ENCODE results near the gene LGR6.
A peak's percentile ranks its signal among the peaks of the same experiment; 100 is the strongest.
"Not testable (repeated sequence)": the region's sequence is repeated elsewhere in the genome, so short reads cannot be mapped to it uniquely, and the experiment has no call there.

LGR6 gene

GRCh38 chr1:202348005-202348508 lies 154.5 kb downstream of the LGR6 start:
- no peak for DNase-seq

GRCh38 chr1:202348509-202349205 lies 155.1 kb downstream of the LGR6 start, which contains the start of gene PPP1R12B:
PPP1R12B (plus strand) TSS chr1:202348699; CDS start chr1:202348852, 153 bp downstream.
- DNase-seq: peak; percentile 99

DNA sequence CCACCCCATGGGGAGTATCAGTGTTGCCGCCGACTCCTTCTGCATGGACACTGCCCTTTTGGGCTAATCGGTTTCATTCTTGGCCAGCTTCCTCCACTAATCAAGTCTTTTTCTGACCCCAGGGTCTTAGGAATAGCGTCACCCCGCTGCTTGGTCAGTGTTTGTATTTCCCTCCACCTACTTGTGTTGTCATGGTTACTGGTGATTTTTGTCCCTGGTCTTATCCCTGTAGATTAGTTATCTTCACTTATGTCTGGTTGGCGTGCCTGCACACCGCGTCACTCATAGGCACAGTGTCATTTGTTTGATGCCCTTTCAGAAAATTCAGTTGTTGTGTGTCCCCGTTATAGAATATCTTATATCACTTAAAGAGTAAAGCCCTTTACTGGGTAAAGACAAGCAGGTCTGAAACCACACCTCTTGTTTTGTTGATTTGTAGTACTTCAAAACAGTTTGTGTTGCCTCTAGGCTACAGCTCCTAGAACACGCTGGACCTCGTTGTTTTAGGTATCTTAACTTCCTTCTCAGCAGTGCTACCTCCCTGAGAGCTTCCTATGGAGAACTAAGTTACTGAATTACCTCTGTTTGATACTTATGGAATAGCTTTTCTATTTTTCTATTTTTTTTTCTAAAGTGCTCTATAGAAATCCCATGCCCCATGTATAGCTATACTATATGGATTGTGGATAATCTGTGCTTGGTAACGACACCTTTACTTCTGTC lies 155.8 kb downstream of the LGR6 start:
- DNase-seq: peak; percentile 61

DNA sequence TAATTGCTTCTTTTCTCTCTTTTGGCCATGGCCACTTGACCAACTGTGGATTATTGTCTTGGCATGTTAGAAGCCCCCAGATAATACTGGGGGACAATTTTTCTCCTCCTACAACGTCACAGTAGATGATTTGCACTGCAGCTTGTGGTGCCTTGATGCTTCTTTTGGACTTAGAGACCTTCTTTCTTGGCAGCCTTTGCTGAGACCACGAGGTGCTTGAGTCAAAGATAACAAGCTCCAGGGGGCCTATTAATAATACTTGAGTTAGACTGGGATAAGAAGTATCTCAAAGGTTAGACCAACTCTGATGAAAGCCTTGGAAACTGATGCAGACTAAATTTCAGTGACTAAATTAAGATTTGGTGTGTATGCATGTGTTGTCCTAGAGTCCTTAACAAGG lies 158.1 kb downstream of the LGR6 start:
- DNase-seq: no peak

DNA sequence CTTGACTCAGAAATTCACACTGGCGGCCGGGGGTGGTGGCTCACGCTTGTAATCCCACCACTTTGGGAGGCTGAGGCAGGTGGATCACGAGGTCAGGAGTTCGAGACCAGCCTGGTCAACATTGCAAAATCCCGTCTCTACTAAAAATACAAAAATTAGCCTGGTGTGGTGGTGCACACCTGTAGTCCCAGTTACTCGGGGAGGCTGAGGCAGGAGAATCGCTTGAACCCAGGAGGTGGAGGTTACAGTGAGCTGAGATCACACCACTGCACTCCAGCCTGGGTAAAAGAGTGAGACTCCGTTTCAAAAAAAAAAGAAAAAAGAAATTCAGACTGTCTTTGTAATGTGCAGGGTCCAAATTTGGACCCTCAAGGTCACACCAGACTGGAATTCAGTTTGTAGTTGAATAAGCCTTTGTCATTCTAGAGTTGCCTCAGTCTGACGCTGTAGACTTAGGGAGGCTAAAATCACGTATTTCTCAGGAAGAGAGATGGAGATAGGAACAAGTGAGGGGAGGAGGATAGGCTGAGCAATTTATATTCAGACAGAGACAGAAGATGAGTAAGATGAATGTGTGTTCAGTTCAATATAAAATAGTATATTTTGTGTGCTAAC lies 159.1 kb downstream of the LGR6 start:
- not testable (repeated sequence) for DNase-seq

- DNase-seq: no peak
Observed at GRCh38 chr1:202355944-202356553, 162.4 kb downstream of the LGR6 start.

DNA sequence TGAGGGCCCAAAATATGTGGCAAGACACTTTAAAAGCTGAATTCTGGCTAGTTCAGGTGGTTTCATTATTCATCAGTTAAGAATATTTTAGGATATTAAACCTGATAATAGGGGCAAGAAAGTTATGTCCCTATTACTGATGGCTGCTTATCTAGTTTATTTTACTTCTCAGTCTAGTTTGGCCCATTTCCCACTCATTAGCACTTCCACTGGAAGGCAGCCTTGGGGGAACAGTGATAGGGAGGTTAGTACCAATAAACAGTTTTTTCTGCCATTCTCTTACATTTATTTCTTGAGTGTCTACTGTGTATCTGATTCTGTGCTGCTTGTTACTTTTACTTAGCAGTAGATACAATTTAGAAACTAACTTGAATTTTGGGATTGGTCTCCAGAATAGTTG lies 163.9 kb downstream of the LGR6 start:
- DNase-seq: no peak

DNA sequence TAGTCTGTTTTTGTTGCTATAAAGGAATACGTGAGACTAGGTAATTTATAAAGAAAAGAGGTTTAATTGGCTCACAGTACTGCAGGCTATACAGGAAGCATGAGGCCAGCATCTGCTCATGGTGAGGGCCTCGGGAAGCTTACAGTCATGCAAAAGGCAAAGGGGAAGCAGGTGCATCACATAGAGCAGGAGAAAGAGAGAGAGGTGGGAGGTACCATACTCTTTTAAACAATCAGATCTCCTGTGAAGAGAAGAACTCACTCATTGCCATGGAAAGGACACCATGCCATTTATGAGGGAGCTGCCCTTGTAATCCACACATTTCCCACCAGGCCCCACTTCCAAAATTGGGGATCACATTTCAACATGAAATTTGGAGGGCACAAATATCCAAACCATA lies 167.6 kb downstream of the LGR6 start:
- no peak for DNase-seq

DNA sequence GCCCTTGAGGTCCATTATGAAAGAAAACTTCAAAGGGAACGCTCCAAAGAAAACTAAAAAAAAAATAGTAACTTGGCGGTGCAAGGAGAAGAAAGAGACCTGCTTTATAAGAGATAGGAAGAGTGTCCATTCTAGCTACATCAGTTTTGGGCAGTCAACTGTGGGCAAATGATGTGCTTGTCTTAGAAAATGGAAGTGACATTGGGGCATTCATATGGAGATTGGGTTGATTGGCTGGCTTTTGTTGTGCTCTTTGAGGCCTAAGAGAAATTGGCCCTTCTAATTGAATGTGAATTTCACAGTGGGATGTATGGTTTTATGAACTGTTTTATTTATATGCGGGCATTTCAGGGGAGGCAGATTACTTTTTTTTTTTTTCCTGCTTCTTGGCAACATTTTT lies 168.1 kb downstream of the LGR6 start:
- DNase-seq: no peak

GRCh38 chr1:202362212-202362611 lies 168.6 kb downstream of the LGR6 start:
- no peak for DNase-seq

GRCh38 chr1:202365092-202365815 lies 171.7 kb downstream of the LGR6 start:
- peak; percentile 26 for DNase-seq

- no peak for DNase-seq
Observed at GRCh38 chr1:202367271-202367670, 173.7 kb downstream of the LGR6 start.

Measured in femur (tissue), 1 donor.